ENCODE data around the gene DLL4.

DNA sequence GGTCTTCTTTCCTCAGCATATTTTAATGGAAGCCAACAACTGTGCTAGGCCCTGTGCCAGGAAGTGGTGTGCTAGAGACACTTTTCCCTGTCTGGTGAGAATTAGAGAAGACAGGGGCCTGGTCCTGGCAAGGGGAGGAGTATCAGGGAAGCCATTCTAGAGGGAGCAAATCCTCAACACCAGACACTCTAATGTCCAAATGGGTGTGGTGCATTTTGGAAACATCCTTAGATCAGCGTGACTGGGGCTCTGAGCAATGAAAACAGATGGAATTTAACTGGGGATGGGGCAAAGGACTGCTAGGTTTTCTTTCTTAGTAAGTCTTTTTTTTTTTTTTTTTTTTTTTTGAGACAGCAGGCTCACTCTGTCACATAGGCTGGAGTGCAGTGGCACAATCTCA, 42.6 kb upstream of the DLL4 start:
- TF ChIP-seq, protein P1, sequence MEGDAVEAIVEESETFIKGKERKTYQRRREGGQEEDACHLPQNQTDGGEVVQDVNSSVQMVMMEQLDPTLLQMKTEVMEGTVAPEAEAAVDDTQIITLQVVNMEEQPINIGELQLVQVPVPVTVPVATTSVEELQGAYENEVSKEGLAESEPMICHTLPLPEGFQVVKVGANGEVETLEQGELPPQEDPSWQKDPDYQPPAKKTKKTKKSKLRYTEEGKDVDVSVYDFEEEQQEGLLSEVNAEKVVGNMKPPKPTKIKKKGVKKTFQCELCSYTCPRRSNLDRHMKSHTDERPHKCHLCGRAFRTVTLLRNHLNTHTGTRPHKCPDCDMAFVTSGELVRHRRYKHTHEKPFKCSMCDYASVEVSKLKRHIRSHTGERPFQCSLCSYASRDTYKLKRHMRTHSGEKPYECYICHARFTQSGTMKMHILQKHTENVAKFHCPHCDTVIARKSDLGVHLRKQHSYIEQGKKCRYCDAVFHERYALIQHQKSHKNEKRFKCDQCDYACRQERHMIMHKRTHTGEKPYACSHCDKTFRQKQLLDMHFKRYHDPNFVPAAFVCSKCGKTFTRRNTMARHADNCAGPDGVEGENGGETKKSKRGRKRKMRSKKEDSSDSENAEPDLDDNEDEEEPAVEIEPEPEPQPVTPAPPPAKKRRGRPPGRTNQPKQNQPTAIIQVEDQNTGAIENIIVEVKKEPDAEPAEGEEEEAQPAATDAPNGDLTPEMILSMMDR (IDR thresholded peaks at IDR 0.05; ENCODE audit: low read depth, low read length) = no peak
- no peak for TF ChIP-seq POLR2A (IDR thresholded peaks at IDR 0.05; ENCODE audit: extremely low read depth, insufficient read length)
